Body of pancreas (tissue), 4 donors: ENCODE results near the gene GJA4. TPM values are rescaled to one million over a fixed set of nuclear protein-coding genes. Genes with fewer than 3 reads are reported as not detected.

ENCODE experiments used
- ATAC-seq: fragments of 150-250 bp; one replicate; pipeline ENCODE4 v1.9.1; 2016
- DNase-seq, 4 donors: peaks; one replicate each; pipeline ENCODE4 v3.0.0-alpha.2; 2019
- H3K27ac ChIP-seq, 4 donors: fragments of 200-600 bp; sonication (generic); 1 replicate in 3 of 4; 2 replicates in 1 of 4; pipeline versions ENCODE4 v1.5.1 to v1.6.1; 2016 to 2019; ENCODE audit warnings: mild to moderate bottlenecking in 1 of 4, mixed read lengths in 1 of 4, moderate library complexity in 1 of 4
- H3K27me3 ChIP-seq, 2 donors: fragments of 200-600 bp; sonication (generic); one replicate each; pipeline ENCODE4 v1.6.0; 2016; ENCODE audit warnings: mild to moderate bottlenecking in 1 of 2
- H3K36me3 ChIP-seq, 2 donors: fragments of 200-600 bp; sonication (generic); replicated peaks in 1 of 2; 2 replicates each; pipeline ENCODE4 v1.5.1; 2016; ENCODE audit warnings: low read depth in 2 of 2; ENCODE audit not compliant: insufficient read depth in 1 of 2
- H3K4me1 ChIP-seq: fragments of 200-600 bp; sonication (generic); one replicate; pipeline ENCODE4 v1.6.0; 2016
- H3K4me3 ChIP-seq, 2 donors: fragments of 200-600 bp; sonication (generic); 1 replicate in 1 of 2; 2 replicates in 1 of 2; pipeline ENCODE4 v1.5.1; 2016 to 2019
- H3K9me3 ChIP-seq, 3 donors: fragments of 200-600 bp; sonication (generic); 1 replicate in 2 of 3; 2 replicates in 1 of 3; pipeline ENCODE4 v1.5.1; 2016
- CTCF ChIP-seq, 7 experiments: fragments of 450-650 bp in 4 of 7; fragments of 200-600 bp in 3 of 7; sonication (generic) in 3 of 7; IDR thresholded peaks; one replicate each; pipeline ENCODE4 v1.5.1; 2016 to 2019; ENCODE audit warnings: antibody characterized with exemption in 7 of 7
- POLR2A ChIP-seq, 3 donors: fragments of 450-650 bp; IDR thresholded peaks; one replicate each; pipeline ENCODE4 v1.6.1; 2016; ENCODE audit warnings: antibody characterized with exemption in 3 of 3, mild to moderate bottlenecking in 2 of 3
- WGBS, 2 donors: methylation state at CpG; one replicate each; pipeline ENCODE4 v1.1.5; 2017; 5-methylcytosine and 5-hydroxymethylcytosine counted together
- intact Hi-C: fragments of 100-400 bp; cut with DNase I; formaldehyde crosslinking; loops from one replicate; pipeline ENCODE4 v1.15.1; 2023
- total RNA-seq, 2 donors: library from RNA; depleted of rRNA; stranded (reverse); fragments of >200 nt; gene quantifications; one replicate each; pipeline ENCODE4 v1.1.0, GENCODE V29; 2016

GJA4 gene
- 10 to 100 TPM in 1 of 2 donors, 1 to 10 TPM in 1; 4.7 to 20.8 TPM for total RNA-seq

- Histone ChIP-seq H3K27ac (no peak within 1 kb of the TSS), H3K36me3 (no peaks in the 10 kb centered on the region), H3K9me3 (no peaks in the 10 kb centered on the region), H3K4me3 (no peak within 1 kb of the TSS), H3K27me3 (no peaks in the 10 kb centered on the region), H3K4me1 (peaks cover 11% of the 10 kb centered on the region)
- intact Hi-C loops: no loop called here
- no peak for ATAC-seq
- WGBS, 2 donors: 14 to 93% methylated on average over 2 to 44 of the region's 45 CpGs
- no peak for DNase-seq
- TF ChIP-seq CTCF (IDR thresholded peaks at IDR 0.05): no peak
- TF ChIP-seq POLR2A (IDR thresholded peaks at IDR 0.05): peak in 1 of 3 donors; percentile 11
Measured at GRCh38 chr1:34792868-34793727, at the start of gene GJA4. Gene GJA4 (plus strand): TSS chr1:34792999. CDS start chr1:34794214, 1,215 bp downstream.

GRCh38 chr1:34743775-34744174, 49.0 kb upstream of the GJA4 start:
- Histone ChIP-seq H3K27me3 (no peaks in the 10 kb centered on the region), H3K27ac (no peak overlapping the region), H3K4me1 (peaks cover 4% of the 10 kb centered on the region), H3K4me3 (no peak overlapping the region), H3K36me3 (no peaks in the 10 kb centered on the region), H3K9me3 (no peaks in the 10 kb centered on the region)
- intact Hi-C loops: no loop called here
- DNase-seq: no peak
- no peak for ATAC-seq
- no peak for TF ChIP-seq CTCF (IDR thresholded peaks at IDR 0.05)
- TF ChIP-seq POLR2A (IDR thresholded peaks at IDR 0.05): no peak
- 83 to 84% methylated on average over 6 of the region's 6 CpGs for WGBS, 2 donors

DNA sequence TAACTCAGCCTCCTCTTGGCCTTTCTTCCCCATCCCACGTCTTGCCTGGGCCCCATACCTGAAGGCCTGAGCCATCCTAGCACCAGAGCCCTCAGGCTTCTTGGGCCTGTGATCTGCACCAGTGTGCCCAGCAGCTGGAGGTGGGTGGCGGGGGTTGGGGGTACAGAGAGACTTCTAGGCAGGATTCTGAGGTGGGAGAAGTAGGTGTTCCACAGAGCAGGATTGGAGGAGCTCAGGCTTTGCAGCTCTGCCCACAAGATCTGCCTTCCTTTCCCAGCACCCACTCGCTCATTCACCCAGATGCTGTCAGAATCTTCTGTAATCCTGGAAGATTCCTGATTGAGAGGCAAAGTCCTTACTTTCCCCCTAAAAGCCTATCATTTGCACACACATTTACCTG, 47.9 kb upstream of the GJA4 start:
- ATAC-seq: no peak
- no peak overlapping the region for H3K27ac ChIP-seq
- no peaks in the 10 kb centered on the region for H3K36me3 ChIP-seq
- WGBS, 2 donors: 62 to 76% methylated on average over 3 of the region's 3 CpGs
- no peak for TF ChIP-seq POLR2A (IDR thresholded peaks at IDR 0.05)
- TF ChIP-seq CTCF (IDR thresholded peaks at IDR 0.05): no peak
- no peaks in the 10 kb centered on the region for H3K27me3 ChIP-seq
- peaks cover 4% of the 10 kb centered on the region for H3K4me1 ChIP-seq
- H3K4me3 ChIP-seq: no peak overlapping the region
- no peaks in the 10 kb centered on the region for H3K9me3 ChIP-seq
- no peak for DNase-seq
- intact Hi-C loops: no loop called here

DNA sequence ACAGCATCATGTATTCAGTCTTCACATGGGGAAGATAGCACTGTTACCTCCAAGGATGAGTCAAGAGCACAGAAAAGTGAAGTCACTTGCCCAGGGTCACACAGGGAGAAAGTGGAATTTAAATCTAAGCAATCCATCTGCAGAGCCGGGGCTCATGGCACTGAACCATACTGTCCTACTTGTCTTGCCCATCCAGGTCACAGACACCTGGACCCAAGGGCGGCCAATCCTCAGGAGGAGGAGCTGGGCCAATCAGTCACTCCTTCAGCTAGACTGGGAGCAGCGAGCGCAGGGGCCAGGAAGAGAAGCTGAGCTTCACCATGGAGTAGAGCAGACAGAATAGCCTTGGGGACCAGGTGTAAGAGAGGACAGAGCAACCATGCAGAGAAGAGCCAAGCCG, 47.1 kb upstream of the GJA4 start:
- TF ChIP-seq POLR2A (IDR thresholded peaks at IDR 0.05) (no peak), CTCF (IDR thresholded peaks at IDR 0.05) (no peak)
- no peak overlapping the region for H3K27ac ChIP-seq
- WGBS, 2 donors: 54 to 58% methylated on average over 5 of the region's 5 CpGs
- no peaks in the 10 kb centered on the region for H3K9me3 ChIP-seq
- DNase-seq (no peak), ATAC-seq (no peak)
- intact Hi-C loops: no loop called here
- H3K27me3 ChIP-seq: no peaks in the 10 kb centered on the region
- H3K36me3 ChIP-seq: no peaks in the 10 kb centered on the region
- peaks cover 4% of the 10 kb centered on the region for H3K4me1 ChIP-seq
- H3K4me3 ChIP-seq: no peak overlapping the region

GRCh38 chr1:34746101-34746500, 46.7 kb upstream of the GJA4 start:
- WGBS, 2 donors: 83 to 92% methylated on average over 4 of the region's 4 CpGs

More at GRCh38 chr1:34746101-34746500, 46.7 kb upstream of the GJA4 start:
- H3K4me1 ChIP-seq: peaks cover 4% of the 10 kb centered on the region
- no peaks in the 10 kb centered on the region for H3K9me3 ChIP-seq
- H3K4me3 ChIP-seq: no peak overlapping the region
- TF ChIP-seq POLR2A (IDR thresholded peaks at IDR 0.05): no peak
- H3K27me3 ChIP-seq: no peaks in the 10 kb centered on the region
- no peak overlapping the region for H3K27ac ChIP-seq
- intact Hi-C loops: no loop called here
- ATAC-seq: no peak
- no peaks in the 10 kb centered on the region for H3K36me3 ChIP-seq
- DNase-seq: no peak
